Heart left ventricle (tissue), 16 donors: ENCODE measurements around the gene ANP32E. TPM values are rescaled to one million over a fixed set of nuclear protein-coding genes. Genes with fewer than 3 reads are reported as not detected.
A peak's percentile ranks its signal among the peaks of the same experiment; 100 is the strongest.

ENCODE experiments used
- ATAC-seq, 4 donors: fragments of 200-7000 bp; cut with Tn5 transposase; one replicate each; pipeline ENCODE4 v1.9.1; 2020 to 2022; ENCODE audit warnings: moderate library complexity in 4 of 4, mild to moderate bottlenecking in 3 of 4, moderate number of reproducible peaks in 1 of 4
- DNase-seq, 5 donors: peaks; one replicate each; pipeline ENCODE4 v3.0.0-alpha.2; 2020
- H3K27ac ChIP-seq, 12 donors: fragments of 200-600 bp; sonication (generic) in 4 of 12; one replicate each; pipeline versions ENCODE4 v1.5.0 to v1.8.0; 2016 to 2022; ENCODE audit warnings: mild to moderate bottlenecking in 2 of 12
- H3K27me3 ChIP-seq, 9 donors: fragments of 200-600 bp; sonication (generic) in 2 of 9; one replicate each; pipeline versions ENCODE4 v1.5.1 to v1.8.0; 2016 to 2022; ENCODE audit warnings: mild to moderate bottlenecking in 3 of 9
- H3K36me3 ChIP-seq, 9 donors: fragments of 200-600 bp; sonication (generic) in 2 of 9; one replicate each; pipeline versions ENCODE4 v1.5.0 to v1.8.0; 2018 to 2022; ENCODE audit warnings: mild to moderate bottlenecking in 2 of 9
- H3K4me1 ChIP-seq, 12 donors: fragments of 200-600 bp; sonication (generic) in 4 of 12; one replicate each; pipeline versions ENCODE4 v1.5.0 to v1.8.0; 2016 to 2022; ENCODE audit warnings: mild to moderate bottlenecking in 3 of 12
- H3K4me3 ChIP-seq, 12 donors: fragments of 200-600 bp; sonication (generic) in 4 of 12; one replicate each; pipeline versions ENCODE4 v1.5.0 to v1.8.0; 2017 to 2022; ENCODE audit warnings: mild to moderate bottlenecking in 9 of 12, moderate library complexity in 4 of 12
- H3K9me3 ChIP-seq, 12 donors: fragments of 200-600 bp; sonication (generic) in 4 of 12; one replicate each; pipeline versions ENCODE4 v1.5.0 to v1.8.0; 2016 to 2022; ENCODE audit warnings: mild to moderate bottlenecking in 1 of 12
- CTCF ChIP-seq, 12 donors: fragments of 200-600 bp; sonication (generic) in 4 of 12; IDR thresholded peaks; one replicate each; pipeline versions ENCODE4 v1.5.0 to v1.8.0; 2018 to 2022; ENCODE audit warnings: antibody characterized with exemption in 12 of 12, mild to moderate bottlenecking in 5 of 12
- POLR2A ChIP-seq, 2 donors: fragments of 450-650 bp; IDR thresholded peaks; one replicate each; pipeline ENCODE4 v1.6.1; 2017; ENCODE audit warnings: antibody characterized with exemption in 2 of 2, mild to moderate bottlenecking in 2 of 2, moderate library complexity in 2 of 2
- WGBS, 4 donors: extraction: QIAGEN DNeasy Blood & Tissue Kit in 2 of 4; methylation state at CpG; one replicate each; pipeline versions ENCODE4 v1.1.5 to v1.1.7; 2013 to 2018; 5-methylcytosine and 5-hydroxymethylcytosine counted together
- intact Hi-C, 10 donors: fragments of 100-400 bp; cut with DNase I; formaldehyde crosslinking; loops; one replicate each; pipeline versions ENCODE4 v1.11.1 to v1.14.2; 2022
- polyA plus RNA-seq, 2 donors: library from polyadenylated mRNA; stranded (reverse); fragments of 200-250 nt; gene quantifications; one replicate each; pipeline ENCODE4 v1.2.3, GENCODE V29; 2013
- total RNA-seq, 9 donors: library from RNA; depleted of rRNA in 2 of 9; stranded (reverse); fragments of >200 nt in 2 of 9; fragmentation: NEBNext Ultra II Directional in 3 of 9; extraction: Animal tissue kit (Norgen Biotek cat#: 25700) in 3 of 9; gene quantifications; one replicate each; pipeline versions ENCODE4 v1.1.0 to v1.2.4, GENCODE V29; 2016 to 2023
- donor health status: ischemic (EF 13 %, LVEDD 7.1; RV severe dilation, severe dysfunction).
- donor health status: healthy with polysubstance abuse.
- donor health status: DM: no; HTN: yes; CAD: no.
- donor health status: DM: no; HTN: no; CAD: no.
- donor health status: ischemic (EF 25% LVEDD 6.9; RV normal size, moderate dysfunction).
- donor health status: ischemic (EF 25% LVEDD 5.7; RV mildly dilated, moderate dysfunction).
- donor health status: healthy.
- donor health status: DM: yes; HTN: yes; CAD: no.
- donor health status: ischemic (EF 35%, LVEDD 5.7; RV mildly dilated, moderate dysfunction).
- donor health status: nonischemic (EF 11% LVEDD 7.7; RV severe dilation, severe dysfunction).
- donor health status: DM: yes; HTN: yes; CAD: no.
- donor health status: PGD.
- donor health status: ischemic (EF 29% LVEDD 5.4; RV normal size, mild dysfunction).
- donor health status: nonischemic (EF 23%, LVEDD 6.1; RV moderate dilation, normal function).

Gene ANP32E
- total and polyA plus RNA-seq, 11 donors: 12.6 to 59.9 (median 33.6) TPM

DNA sequence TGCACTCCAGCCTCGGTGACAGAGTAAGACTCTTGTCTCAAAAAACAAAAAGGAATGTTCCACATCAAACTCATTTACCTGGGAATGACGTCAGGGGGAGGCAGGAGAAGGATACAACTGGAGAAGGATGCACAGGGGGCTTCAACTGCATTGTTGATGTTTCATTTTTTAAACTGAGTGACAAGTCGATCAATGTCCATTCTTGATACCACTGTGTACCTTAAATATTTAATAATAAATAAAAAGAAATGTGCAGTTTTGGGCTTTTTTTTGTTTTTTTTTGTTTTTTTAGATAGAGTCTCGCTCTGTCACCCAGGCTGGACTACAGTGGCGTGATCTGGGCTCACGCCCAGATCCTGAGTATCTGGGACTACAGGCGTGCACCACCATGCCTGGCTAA, 50.4 kb downstream of the ANP32E start:
- WGBS, 4 donors: 89 to 94% (median 91%) methylated on average over 7 of the region's 7 CpGs

GRCh38 chr1:150183061-150183460, 52.9 kb downstream of the ANP32E start:
- H3K4me3 ChIP-seq: no peak overlapping the region
- peaks cover 0 to 48% (median 5%) of the 10 kb centered on the region in 12 donors for H3K4me1 ChIP-seq
- H3K27me3 ChIP-seq: no peaks in the 10 kb centered on the region
- intact Hi-C loops: no loop called here
- WGBS, 4 donors: 80 to 87% (median 85%) methylated on average over 3 of the region's 3 CpGs
- ATAC-seq (no peak), DNase-seq (no peak)
- no peaks in the 10 kb centered on the region for H3K36me3 ChIP-seq
- H3K9me3 ChIP-seq: no peaks in the 10 kb centered on the region
- peak overlapping the region in 2 of 12 donors; percentile 22 to 59 for H3K27ac ChIP-seq
- TF ChIP-seq POLR2A (IDR thresholded peaks at IDR 0.05): no peak
- TF ChIP-seq CTCF (IDR thresholded peaks at IDR 0.05): no peak

More for the DNA sequence above, 50.4 kb downstream of the ANP32E start:
- H3K4me1 ChIP-seq: peaks cover 0 to 33% (median 5%) of the 10 kb centered on the region in 12 donors
- no peaks in the 10 kb centered on the region for H3K36me3 ChIP-seq
- H3K27me3 ChIP-seq: no peaks in the 10 kb centered on the region
- H3K27ac ChIP-seq: peak overlapping the region in 1 of 12 donors; percentile 91
- TF ChIP-seq POLR2A (IDR thresholded peaks at IDR 0.05) (no peak), CTCF (IDR thresholded peaks at IDR 0.05) (no peak)
- intact Hi-C loops: loop anchor here in 4 of 10 donors (5.0 kb wide), 1 partner anchor 223 kb away; no protein-coding TSS in a partner anchor
- no peaks in the 10 kb centered on the region for H3K9me3 ChIP-seq
- ATAC-seq (no peak), DNase-seq (no peak)
- H3K4me3 ChIP-seq: no peak overlapping the region

GRCh38 chr1:150182247-150182646, 53.7 kb downstream of the ANP32E start:
- Histone ChIP-seq H3K36me3 (no peaks in the 10 kb centered on the region), H3K27me3 (no peaks in the 10 kb centered on the region), H3K9me3 (no peaks in the 10 kb centered on the region), H3K4me3 (no peak overlapping the region), H3K4me1 (peaks cover 0 to 49% (median 0%) of the 10 kb centered on the region in 12 donors), H3K27ac (no peak overlapping the region)
- no peak for TF ChIP-seq CTCF (IDR thresholded peaks at IDR 0.05)
- TF ChIP-seq POLR2A (IDR thresholded peaks at IDR 0.05): no peak
- DNase-seq (no peak), ATAC-seq (no peak)
- intact Hi-C loops: no loop called here
- 83 to 91% (median 89%) methylated on average over 11 of the region's 11 CpGs for WGBS, 4 donors

- Histone ChIP-seq H3K4me1 (peaks cover 0 to 53% (median 0%) of the 10 kb centered on the region in 12 donors), H3K27ac (peak overlapping the region in 1 of 12 donors; percentile 24), H3K4me3 (no peak overlapping the region), H3K36me3 (no peaks in the 10 kb centered on the region), H3K9me3 (no peaks in the 10 kb centered on the region), H3K27me3 (no peaks in the 10 kb centered on the region)
- intact Hi-C loops: no loop called here
- DNase-seq (no peak), ATAC-seq (no peak)
- 70 to 89% (median 79%) methylated on average over 5 of the region's 5 CpGs for WGBS, 4 donors
- TF ChIP-seq CTCF (IDR thresholded peaks at IDR 0.05): no peak
- no peak for TF ChIP-seq POLR2A (IDR thresholded peaks at IDR 0.05)
Measured at GRCh38 chr1:150180474-150180873, 55.4 kb downstream of the ANP32E start.
